Karpas-422 (cell line): Measurements from ENCODE around the gene MYO3A. TPM values are rescaled to one million over a fixed set of nuclear protein-coding genes. Genes with fewer than 3 reads are reported as not detected.

ENCODE experiments used
- DNase-seq: peaks from one replicate; pipeline ENCODE4 v3.0.0-alpha.2; 2015
- H2AFZ ChIP-seq: fragments of 200-600 bp; sonication (generic); 2 replicates; pipeline ENCODE4 v1.6.1; 2014; ENCODE audit warnings: antibody characterized with exemption, low read length, mixed read lengths
- H3K27ac ChIP-seq: fragments of 200-600 bp; sonication (generic); 2 replicates; pipeline ENCODE4 v1.5.1; 2014; ENCODE audit warnings: mild to moderate bottlenecking, low read length, moderate library complexity
- H3K27me3 ChIP-seq: fragments of 200-600 bp; sonication (generic); 2 replicates; pipeline ENCODE4 v1.6.1; 2014; ENCODE audit warnings: low read length, mixed read lengths
- H3K36me3 ChIP-seq: fragments of 200-600 bp; sonication (generic); 2 replicates; pipeline ENCODE4 v1.6.1; 2014; ENCODE audit warnings: low read length, mixed read lengths; ENCODE audit not compliant: insufficient read depth
- H3K4me1 ChIP-seq: fragments of 200-600 bp; sonication (generic); 2 replicates; pipeline ENCODE4 v1.6.1; 2014; ENCODE audit warnings: mild to moderate bottlenecking, low read length, mixed read lengths
- H3K4me2 ChIP-seq: fragments of 200-600 bp; sonication (generic); 2 replicates; pipeline ENCODE4 v1.6.1; 2014; ENCODE audit warnings: low read length, low read depth, mild to moderate bottlenecking; ENCODE audit not compliant: poor library complexity, severe bottlenecking
- H3K4me3 ChIP-seq: fragments of 200-600 bp; sonication (generic); 2 replicates; pipeline ENCODE4 v1.5.1; 2014; ENCODE audit warnings: mild to moderate bottlenecking, antibody characterized with exemption, low read length, mixed read lengths
- H3K79me2 ChIP-seq: fragments of 200-600 bp; sonication (generic); 2 replicates; pipeline ENCODE4 v1.6.1; 2014; ENCODE audit warnings: mild to moderate bottlenecking, low read length, mixed read lengths
- H3K9ac ChIP-seq: fragments of 200-600 bp; sonication (generic); 2 replicates; pipeline ENCODE4 v1.6.0; 2014; ENCODE audit warnings: low read length
- H3K9me2 ChIP-seq: fragments of 200-600 bp; sonication (generic), shearing (Covaris generic); replicated peaks from 2 replicates; pipeline ENCODE4 v1.6.0; 2014; ENCODE audit warnings: mild to moderate bottlenecking, low read length, moderate library complexity; ENCODE audit not compliant: insufficient read depth
- H3K9me3 ChIP-seq: fragments of 300-700, 200-600 bp; sonication (generic); 2 replicates; pipeline ENCODE4 v1.6.1; 2014; ENCODE audit warnings: low read length, mixed read lengths
- H4K20me1 ChIP-seq: fragments of 200-600 bp; sonication (generic); 2 replicates; pipeline ENCODE4 v1.6.1; 2014; ENCODE audit warnings: mild to moderate bottlenecking, antibody characterized with exemption, low read length, low read depth; ENCODE audit not compliant: insufficient read depth
- total RNA-seq: library from RNA; depleted of rRNA; stranded (reverse); fragments of >200 nt; shearing (Covaris generic); gene quantifications from 2 replicates; pipeline ENCODE4 v1.2.3, GENCODE V29; 2014; ENCODE audit warnings: low replicate concordance

The MYO3A gene
- total RNA-seq, 1 experiment from 2014 or later, result not detected

- H4K20me1 ChIP-seq, result no peaks in the 10 kb centered on the region
- no peak for DNase-seq
- H3K4me2 ChIP-seq, result no peak overlapping the region
- no peaks in the 10 kb centered on the region for H3K4me1 ChIP-seq
- no peak overlapping the region for H3K27ac ChIP-seq
- H3K36me3 ChIP-seq, result no peaks in the 10 kb centered on the region
- H3K4me3 ChIP-seq, result no peak overlapping the region
- H3K27me3 ChIP-seq, result no peaks in the 10 kb centered on the region
- no peak overlapping the region for H3K9ac ChIP-seq
- no peaks in the 10 kb centered on the region for H3K9me2 ChIP-seq
- no peaks in the 10 kb centered on the region for H3K79me2 ChIP-seq
- no peaks in the 10 kb centered on the region for H3K9me3 ChIP-seq
- H2AFZ ChIP-seq, result no peak overlapping the region
Observed at GRCh38 chr10:26242706-26243350, 308.8 kb downstream of the MYO3A start.

- no peak overlapping the region for H3K9ac ChIP-seq
- H2AFZ ChIP-seq, result no peak overlapping the region
- no peaks in the 10 kb centered on the region for H3K4me1 ChIP-seq
- H3K4me2 ChIP-seq, result no peak overlapping the region
- no peak overlapping the region for H3K27ac ChIP-seq
- no peaks in the 10 kb centered on the region for H3K27me3 ChIP-seq
- no peaks in the 10 kb centered on the region for H3K9me3 ChIP-seq
- H3K79me2 ChIP-seq, result no peaks in the 10 kb centered on the region
- no peaks in the 10 kb centered on the region for H4K20me1 ChIP-seq
- H3K4me3 ChIP-seq, result no peak overlapping the region
- H3K9me2 ChIP-seq, result no peaks in the 10 kb centered on the region
- DNase-seq, result no peak
- H3K36me3 ChIP-seq, result no peaks in the 10 kb centered on the region
Observed at GRCh38 chr10:26243351-26243720, 309.3 kb downstream of the MYO3A start.

GRCh38 chr10:26249681-26250080, 315.7 kb downstream of the MYO3A start:
- Histone ChIP-seq H3K27me3 (no peaks in the 10 kb centered on the region), H3K9ac (no peak overlapping the region), H3K9me3 (no peaks in the 10 kb centered on the region), H3K4me1 (no peaks in the 10 kb centered on the region), H3K4me2 (no peak overlapping the region), H3K27ac (no peak overlapping the region), H3K9me2 (no peaks in the 10 kb centered on the region), H3K4me3 (no peak overlapping the region), H3K79me2 (no peaks in the 10 kb centered on the region), H3K36me3 (no peaks in the 10 kb centered on the region), H2AFZ (no peak overlapping the region), H4K20me1 (no peaks in the 10 kb centered on the region)
- DNase-seq, result no peak

GRCh38 chr10:26251925-26252324, 317.9 kb downstream of the MYO3A start:
- H3K4me1 ChIP-seq, result no peaks in the 10 kb centered on the region
- no peaks in the 10 kb centered on the region for H3K79me2 ChIP-seq
- H4K20me1 ChIP-seq, result no peaks in the 10 kb centered on the region
- H3K9me2 ChIP-seq, result no peaks in the 10 kb centered on the region
- DNase-seq, result no peak
- H3K9me3 ChIP-seq, result no peaks in the 10 kb centered on the region
- H3K9ac ChIP-seq, result no peak overlapping the region
- no peaks in the 10 kb centered on the region for H3K36me3 ChIP-seq
- H3K27me3 ChIP-seq, result no peaks in the 10 kb centered on the region
- H2AFZ ChIP-seq, result no peak overlapping the region
- no peak overlapping the region for H3K27ac ChIP-seq
- no peak overlapping the region for H3K4me3 ChIP-seq
- no peak overlapping the region for H3K4me2 ChIP-seq

GRCh38 chr10:26254616-26255015, 320.6 kb downstream of the MYO3A start:
- Histone ChIP-seq H3K9me2 (no peaks in the 10 kb centered on the region), H2AFZ (no peak overlapping the region), H3K4me2 (no peak overlapping the region), H3K4me3 (no peak overlapping the region), H3K9ac (no peak overlapping the region), H4K20me1 (no peaks in the 10 kb centered on the region), H3K27me3 (no peaks in the 10 kb centered on the region), H3K27ac (no peak overlapping the region), H3K36me3 (no peaks in the 10 kb centered on the region), H3K79me2 (no peaks in the 10 kb centered on the region), H3K9me3 (no peaks in the 10 kb centered on the region), H3K4me1 (no peaks in the 10 kb centered on the region)
- DNase-seq, result no peak

GRCh38 chr10:26259341-26259740, 325.3 kb downstream of the MYO3A start:
- Histone ChIP-seq H3K4me1 (no peaks in the 10 kb centered on the region), H3K4me2 (no peak overlapping the region), H4K20me1 (no peaks in the 10 kb centered on the region), H3K9me2 (no peaks in the 10 kb centered on the region), H2AFZ (no peak overlapping the region), H3K9ac (no peak overlapping the region), H3K36me3 (no peaks in the 10 kb centered on the region), H3K4me3 (no peak overlapping the region), H3K9me3 (no peaks in the 10 kb centered on the region), H3K79me2 (no peaks in the 10 kb centered on the region), H3K27ac (no peak overlapping the region), H3K27me3 (no peaks in the 10 kb centered on the region)
- no peak for DNase-seq
